SW480 (cell line): Measurements from ENCODE around the gene PCDHGA2.
"Not testable (repeated sequence)": the region's sequence is repeated elsewhere in the genome, so short reads cannot be mapped to it uniquely, and the experiment has no call there.

ENCODE experiments used
- DNase-seq: peaks from one replicate; pipeline ENCODE4 v3.0.0-alpha.2; 2016; ENCODE audit warnings: low spot score

PCDHGA2 gene

GRCh38 chr5:141383345-141383744 lies 44.8 kb downstream of the PCDHGA2 start:
- no peak for DNase-seq

- DNase-seq: no peak
Observed at GRCh38 chr5:141384471-141385267, 46.1 kb downstream of the PCDHGA2 start.

GRCh38 chr5:141387557-141388311 lies 49.2 kb downstream of the PCDHGA2 start, which contains the start of gene PCDHGB4:
Gene PCDHGB4 (plus strand): TSS chr5:141387698. CDS start chr5:141387885, 187 bp downstream.
- DNase-seq: not testable (repeated sequence)

- DNase-seq: no peak
Observed at GRCh38 chr5:141388661-141389060, 50.1 kb downstream of the PCDHGA2 start.

- no peak for DNase-seq
Observed at GRCh38 chr5:141389153-141390042, 50.8 kb downstream of the PCDHGA2 start.

GRCh38 chr5:141392429-141393198 lies 54.1 kb downstream of the PCDHGA2 start, which contains the start of gene PCDHGA8:
Gene PCDHGA8 (plus strand): TSS chr5:141392633. CDS start chr5:141392814, 181 bp downstream.
- DNase-seq: no peak
